GM12872 (cell line): ENCODE results near the gene MTFMT.

Experiments
- CTCF ChIP-seq: IDR thresholded peaks from 3 replicates; pipeline ENCODE4 v1.5.1; 2011; ENCODE audit warnings: low read depth, mild to moderate bottlenecking, low read length, moderate library complexity; ENCODE audit not compliant: insufficient read depth

The MTFMT gene

DNA sequence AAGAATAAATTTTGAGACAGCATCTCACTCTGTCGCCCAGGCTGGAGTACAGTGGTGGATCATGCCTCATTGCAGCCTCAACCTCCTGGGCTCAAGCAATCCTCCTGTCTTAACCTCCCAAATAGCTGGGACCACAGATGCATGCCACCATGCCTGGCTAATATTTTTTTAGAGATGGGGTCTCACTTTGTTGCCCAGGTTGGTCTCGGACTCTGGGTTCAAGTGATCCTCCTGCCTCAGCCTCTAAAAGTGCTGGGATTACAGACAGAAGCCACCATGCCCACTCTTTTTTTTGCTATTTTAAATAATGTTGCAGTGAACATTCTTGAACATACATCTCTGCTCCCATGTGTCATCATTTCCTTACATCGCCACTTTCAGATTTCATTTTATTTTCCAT lies 9.0 kb upstream of the MTFMT start:
- TF ChIP-seq CTCF = no peak

DNA sequence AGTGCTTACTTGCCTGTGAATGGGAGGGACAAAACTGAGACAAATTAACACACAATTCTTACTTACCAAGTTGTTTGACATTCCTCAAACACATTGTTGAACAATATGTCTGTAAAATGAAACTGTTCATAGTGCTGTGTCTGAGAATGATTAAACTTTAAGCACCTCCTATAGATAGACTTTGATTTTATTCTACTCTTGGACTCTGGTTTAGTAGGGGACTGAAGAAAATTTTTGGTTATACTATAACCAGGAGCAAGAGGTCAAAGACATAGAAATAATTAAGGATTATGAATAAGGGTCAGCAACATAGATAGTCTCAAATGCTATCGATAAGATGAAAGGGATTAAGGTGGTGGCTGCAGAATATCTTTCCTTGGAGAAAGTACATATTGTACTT lies 7.9 kb upstream of the MTFMT start:
- TF ChIP-seq CTCF = no peak

- no peak for TF ChIP-seq CTCF
Measured at GRCh38 chr15:65034719-65035118, 5.3 kb upstream of the MTFMT start.

GRCh38 chr15:65033659-65034269 lies 4.3 kb upstream of the MTFMT start:
- TF ChIP-seq CTCF = peak; percentile 72

DNA sequence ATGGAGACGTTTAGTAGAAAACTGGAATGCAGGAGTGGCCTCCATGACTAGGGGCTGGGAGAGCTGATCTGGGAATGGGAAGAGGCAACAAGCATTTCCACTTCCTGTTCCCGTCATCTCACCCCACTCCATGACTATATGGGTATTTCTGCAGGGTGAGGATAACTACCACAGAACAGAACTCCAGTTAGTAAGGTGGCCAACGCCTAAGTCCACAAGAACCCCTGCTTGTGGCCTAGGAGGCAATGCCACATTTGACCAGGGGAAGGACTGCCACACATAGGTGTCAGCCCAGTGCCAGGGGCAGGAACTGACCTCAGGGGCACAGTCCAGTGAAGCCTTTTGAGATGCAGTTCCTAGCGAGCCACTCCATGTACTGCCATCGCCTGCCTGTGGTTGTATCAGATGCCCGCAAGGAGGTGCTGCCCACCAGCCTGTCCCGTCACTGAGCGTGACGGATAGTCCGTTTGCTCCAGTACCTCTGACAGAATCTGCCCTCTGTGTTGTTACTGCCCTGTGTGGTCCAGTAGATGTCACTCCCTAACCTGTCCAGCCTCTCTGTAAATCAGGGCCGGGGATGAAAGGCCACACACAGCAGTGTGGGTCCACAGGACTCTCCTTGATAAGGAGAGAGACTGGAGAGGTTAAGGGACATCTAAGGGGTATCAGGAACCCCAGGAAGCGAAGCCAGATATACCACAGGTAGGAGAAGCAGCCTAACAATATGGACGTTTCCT lies 3.5 kb upstream of the MTFMT start:
- peak; percentile 92 for TF ChIP-seq CTCF

- no peak for TF ChIP-seq CTCF
Measured at GRCh38 chr15:65029736-65030208, 333 bp upstream of the MTFMT start.

- TF ChIP-seq CTCF = no peak
Measured at GRCh38 chr15:65028338-65028737, 1.1 kb downstream of the MTFMT start.
